H1 (cell line): ENCODE data around the gene GPR156. TPM values are rescaled to one million over a fixed set of nuclear protein-coding genes. Genes with fewer than 3 reads are reported as not detected.

Experiments used
- CTCF ChIA-PET: fragments of 300-600 bp; sonication (Branson Sonifier 250); formaldehyde crosslinking; loops from one replicate; lab custom pipeline; 2021; ENCODE audit not compliant: partially characterized antibody; lab: Charles Lee
- POLR2A ChIA-PET: fragments of 300-600 bp; sonication (Branson Sonifier 250); formaldehyde crosslinking; loops from one replicate; lab custom pipeline; 2021; ENCODE audit warnings: inconsistent platforms; ENCODE audit not compliant: partially characterized antibody; lab: Charles Lee
- DNase-seq, 2 experiments: peaks; one replicate each; pipeline versions ENCODE4 v3.0.0 to v3.0.0-alpha.2; 2010 to 2022; ENCODE audit warnings: low spot score in 2 of 2, low read depth in 1 of 2, mixed read lengths in 1 of 2
- FAIRE-seq: peaks from 2 replicates; lab custom pipeline; 2011; peaks lifted over from hg19 to GRCh38; lab: Jason Lieb, UNC
- H2AFZ ChIP-seq: 2 replicates; pipeline ENCODE4 v1.8.1; 2012; ENCODE audit warnings: low read length, inconsistent platforms
- H2AK5ac ChIP-seq: 2 replicates; pipeline ENCODE4 v1.6.1; 2013; ENCODE audit warnings: low read depth, low read length
- H2BK120ac ChIP-seq: replicated peaks from 2 replicates; pipeline ENCODE3; 2013; ENCODE audit warnings: low read depth, low read length, inconsistent platforms
- H2BK12ac ChIP-seq: 2 replicates; pipeline ENCODE4 v1.6.1; 2013; ENCODE audit warnings: low read depth, low read length
- H2BK15ac ChIP-seq: 2 replicates; pipeline ENCODE4 v1.6.1; 2013; ENCODE audit warnings: low read length
- H2BK20ac ChIP-seq: 2 replicates; pipeline ENCODE4 v1.6.1; 2013; ENCODE audit warnings: low read length
- H2BK5ac ChIP-seq: 2 replicates; pipeline ENCODE4 v1.6.1; 2013; ENCODE audit warnings: low read depth, low read length
- H3K14ac ChIP-seq: 2 replicates; pipeline ENCODE4 v1.6.1; 2013; ENCODE audit warnings: inconsistent platforms; ENCODE audit not compliant: insufficient read length
- H3K18ac ChIP-seq: 2 replicates; pipeline ENCODE4 v1.6.1; 2013; ENCODE audit warnings: low read length; ENCODE audit errors: extremely low read depth
- H3K23ac ChIP-seq: 2 replicates; pipeline ENCODE4 v1.6.1; 2013; ENCODE audit warnings: inconsistent platforms; ENCODE audit not compliant: insufficient read length
- H3K23me2 ChIP-seq: 2 replicates; pipeline ENCODE4 v1.6.1; 2013; ENCODE audit warnings: low read depth, low read length
- H3K27ac ChIP-seq: 2 replicates; pipeline ENCODE4 v1.6.1; 2011; ENCODE audit warnings: low read depth, low read length, inconsistent platforms
- H3K27me3 ChIP-seq, 4 experiments: replicated peaks in 1 of 4; 1 replicate in 1 of 4; 2 replicates in 3 of 4; pipeline versions ENCODE4 v1.6.1 to v1.8.1; 2011 to 2013; ENCODE audit warnings: low read length in 3 of 4, mild to moderate bottlenecking in 3 of 4, inconsistent platforms in 2 of 4, mixed read lengths in 2 of 4, moderate library complexity in 1 of 4; ENCODE audit not compliant: control insufficient read depth in 3 of 4, insufficient read depth in 3 of 4; ENCODE audit errors: extremely low read depth in 1 of 4
- H3K36me3 ChIP-seq, 4 experiments: 2 replicates each; pipeline versions ENCODE4 v1.6.1 to v1.8.1; 2011 to 2013; ENCODE audit warnings: mild to moderate bottlenecking in 4 of 4, low read length in 3 of 4, moderate library complexity in 2 of 4, control low read depth in 1 of 4, inconsistent platforms in 1 of 4; ENCODE audit not compliant: insufficient read depth in 4 of 4, control insufficient read depth in 2 of 4
- H3K4ac ChIP-seq: replicated peaks from 2 replicates; pipeline ENCODE3; 2013; ENCODE audit warnings: low read length, low read depth, mixed read lengths, inconsistent platforms; ENCODE audit not compliant: insufficient read length
- H3K4me1 ChIP-seq, 4 experiments: replicated peaks in 1 of 4; 1 replicate in 1 of 4; 2 replicates in 3 of 4; pipeline versions ENCODE4 v1.6.1 to v1.8.1; 2011 to 2013; ENCODE audit warnings: low read length in 3 of 4, inconsistent platforms in 2 of 4, mixed read lengths in 1 of 4; ENCODE audit not compliant: insufficient read depth in 4 of 4, control insufficient read depth in 3 of 4
- H3K4me2 ChIP-seq, 2 experiments: 2 replicates each; pipeline versions ENCODE4 v1.6.1 to v1.8.1; 2011 to 2013; ENCODE audit warnings: low read depth in 2 of 2, low read length in 2 of 2, control low read depth in 1 of 2, inconsistent platforms in 1 of 2, mild to moderate bottlenecking in 1 of 2; ENCODE audit not compliant: insufficient read depth in 1 of 2
- H3K4me3 ChIP-seq, 4 experiments: fragments of 200-600, 300-600 bp in 1 of 4; sonication (generic), shearing (Covaris generic), sonication (Bioruptor Twin) in 1 of 4; 2 replicates each; pipeline versions ENCODE4 v1.5.1 to v1.8.1; 2011 to 2016; ENCODE audit warnings: low read length in 4 of 4, low read depth in 3 of 4, control low read depth in 2 of 4, inconsistent platforms in 2 of 4, mild to moderate bottlenecking in 2 of 4, mixed read lengths in 1 of 4, moderate library complexity in 1 of 4; ENCODE audit not compliant: insufficient read depth in 2 of 4; ENCODE audit errors: extremely low read depth in 1 of 4
- H3K56ac ChIP-seq: replicated peaks from 2 replicates; pipeline ENCODE3; 2013; ENCODE audit warnings: low read depth, mild to moderate bottlenecking, mixed read lengths, low read length, inconsistent platforms; ENCODE audit not compliant: insufficient read length
- H3K79me1 ChIP-seq: 2 replicates; pipeline ENCODE4 v1.6.1; 2013; ENCODE audit warnings: low read depth, low read length, control low read depth
- H3K79me2 ChIP-seq, 2 experiments: 2 replicates each; pipeline versions ENCODE4 v1.6.1 to v1.8.1; 2012 to 2013; ENCODE audit warnings: low read length in 2 of 2, mild to moderate bottlenecking in 2 of 2, inconsistent platforms in 1 of 2; ENCODE audit not compliant: insufficient read depth in 2 of 2, control insufficient read depth in 1 of 2
- H3K9ac ChIP-seq, 4 experiments: replicated peaks in 1 of 4; 1 replicate in 1 of 4; 2 replicates in 3 of 4; pipeline versions ENCODE4 v1.6.1 to v1.8.1; 2011 to 2013; ENCODE audit warnings: low read depth in 3 of 4, low read length in 3 of 4, control low read depth in 2 of 4, mild to moderate bottlenecking in 2 of 4, moderate library complexity in 2 of 4, inconsistent platforms in 1 of 4; ENCODE audit errors: extremely low read depth in 1 of 4
- H3K9me3 ChIP-seq, 2 experiments: 2 replicates each; pipeline versions ENCODE4 v1.6.1 to v1.8.1; 2012 to 2013; ENCODE audit warnings: mild to moderate bottlenecking in 2 of 2, moderate library complexity in 2 of 2, control low read depth in 1 of 2, inconsistent platforms in 1 of 2, low read depth in 1 of 2, low read length in 1 of 2, mixed read lengths in 1 of 2; ENCODE audit not compliant: insufficient read depth in 2 of 2
- H4K20me1 ChIP-seq, 2 experiments: replicated peaks in 1 of 2; 2 replicates each; pipeline versions ENCODE3 to v1.8.1; 2011 to 2013; ENCODE audit warnings: inconsistent platforms in 2 of 2, low read length in 2 of 2, mild to moderate bottlenecking in 1 of 2; ENCODE audit not compliant: insufficient read depth in 2 of 2, control insufficient read depth in 1 of 2
- H4K5ac ChIP-seq: 2 replicates; pipeline ENCODE4 v1.6.1; 2013; ENCODE audit warnings: low read length, low read depth, mixed read lengths, inconsistent platforms; ENCODE audit not compliant: insufficient read length
- H4K8ac ChIP-seq: 2 replicates; pipeline ENCODE4 v1.8.0; 2013; ENCODE audit warnings: mild to moderate bottlenecking, moderate library complexity, low read length, inconsistent platforms; ENCODE audit not compliant: insufficient read depth; ENCODE audit errors: extremely low read depth
- H4K91ac ChIP-seq: replicated peaks from 2 replicates; pipeline ENCODE3; 2013; ENCODE audit warnings: low read length, mixed read lengths, inconsistent platforms; ENCODE audit not compliant: insufficient read length
- BACH1 ChIP-seq: IDR thresholded peaks from 2 replicates; pipeline ENCODE4 v1.6.1; 2012; ENCODE audit warnings: low read length, improper control_type of control experiment
- BCL11A ChIP-seq, 2 experiments: IDR thresholded peaks; one replicate each; pipeline ENCODE4 v1.6.1; 2011; ENCODE audit warnings: low read depth in 2 of 2, low read length in 2 of 2, mild to moderate bottlenecking in 2 of 2
- CBX5 ChIP-seq: fragments of 300-800, 300-1000 bp; sonication (generic); IDR thresholded peaks from 2 replicates; pipeline ENCODE4 v1.7.1; 2016; ENCODE audit warnings: antibody characterized with exemption, low read length, low read depth
- CHD2 ChIP-seq: IDR thresholded peaks from 2 replicates; pipeline ENCODE4 v1.6.1; 2012; ENCODE audit warnings: low read length, improper control_type of control experiment
- EZH2 ChIP-seq: fragments of 200-600 bp; sonication (generic); IDR thresholded peaks from 2 replicates; pipeline ENCODE4 v1.7.1; 2012; ENCODE audit warnings: low read depth, mild to moderate bottlenecking, moderate library complexity, low read length, inconsistent platforms; ENCODE audit not compliant: severe bottlenecking
- JUND ChIP-seq: IDR thresholded peaks from 2 replicates; pipeline ENCODE4 v1.6.1; 2011; ENCODE audit warnings: mild to moderate bottlenecking, improper control_type of control experiment, low read length
- KDM1A ChIP-seq: fragments of 200-600, 300-600 bp; sonication (generic); IDR thresholded peaks from 2 replicates; pipeline ENCODE4 v1.7.1; 2016; ENCODE audit warnings: mild to moderate bottlenecking, low read length, borderline replicate concordance
- POLR2A ChIP-seq, 2 experiments: IDR thresholded peaks; 1 replicate in 1 of 2; 2 replicates in 1 of 2; pipeline ENCODE4 v1.6.1; 2011; ENCODE audit warnings: low read depth in 2 of 2, low read length in 2 of 2, mild to moderate bottlenecking in 2 of 2; ENCODE audit errors: control extremely low read depth in 1 of 2
- POLR2AphosphoS5 ChIP-seq: IDR thresholded peaks from 2 replicates; pipeline ENCODE4 v1.6.1; 2011; ENCODE audit warnings: low read depth, low read length
- POU5F1 ChIP-seq: IDR thresholded peaks from 2 replicates; pipeline ENCODE4 v1.6.1; 2011; ENCODE audit warnings: low read depth, mild to moderate bottlenecking, low read length, moderate library complexity
- RBBP5 ChIP-seq: IDR thresholded peaks from 2 replicates; pipeline ENCODE4 v1.7.1; 2012; ENCODE audit warnings: low read depth, mild to moderate bottlenecking, inconsistent platforms, low read length, moderate library complexity, borderline replicate concordance
- SAP30 ChIP-seq: fragments of 300-600 bp; sonication (generic); IDR thresholded peaks from 2 replicates; pipeline ENCODE4 v1.7.1; 2012; ENCODE audit warnings: low read length, moderate library complexity, mild to moderate bottlenecking, inconsistent platforms; ENCODE audit not compliant: insufficient read depth, insufficient replicate concordance
- SP1 ChIP-seq: IDR thresholded peaks from 2 replicates; pipeline ENCODE4 v1.6.1; 2011; ENCODE audit warnings: low read depth, low read length
- SP2 ChIP-seq: IDR thresholded peaks from 2 replicates; pipeline ENCODE4 v1.6.1; 2012; ENCODE audit warnings: mild to moderate bottlenecking, low read length, inconsistent platforms
- WGBS, 2 experiments: shearing (Covaris generic) in 1 of 2; methylation state at CpG; one replicate each; pipeline versions ENCODE4 v1.1.6 to v1.1.7; 2013 to 2015; ENCODE audit warnings: low lambda C conversion rate in 2 of 2, mixed read lengths in 2 of 2, inconsistent platforms in 1 of 2, low coverage in 1 of 2, missing lambda C conversion rate in 1 of 2; ENCODE audit not compliant: insufficient replicate concordance in 2 of 2, insufficient coverage in 1 of 2, insufficient read length in 1 of 2; ENCODE audit errors: extremely low coverage in 1 of 2, missing lambda C conversion rate in 1 of 2; 5-methylcytosine and 5-hydroxymethylcytosine counted together
- polyA plus RNA-seq, 7 experiments: library from polyadenylated mRNA; depleted of rRNA in 3 of 7; stranded (reverse) in 5 of 7; unstranded in 2 of 7; fragments of >200 nt in 5 of 7; fragments of 200-250 nt in 2 of 7; gene quantifications; 1 replicate in 5 of 7; 2 replicates in 1 of 7; 4 replicates in 1 of 7; pipeline versions ENCODE4 v1.2.1 to v1.2.3, GENCODE V29; 2011 to 2013; ENCODE audit warnings: missing spikeins in 2 of 7, mixed read lengths in 2 of 7
- total RNA-seq: library from RNA; stranded (reverse); fragmentation: NEBNext Ultra II Directional; extraction: Animal tissue kit (Norgen Biotek cat#: 25700); gene quantifications from 2 replicates; pipeline ENCODE4 v1.2.1, GENCODE V29; 2021
- TF ChIP-seq, protein P1 (sequence below): IDR thresholded peaks from 2 replicates; pipeline ENCODE4 v1.6.1; 2011; ENCODE audit warnings: low read depth, mild to moderate bottlenecking, low read length; ENCODE audit not compliant: insufficient read depth
- TF ChIP-seq, protein P2 (sequence below): IDR thresholded peaks from 2 replicates; pipeline ENCODE4 v1.6.1; 2012; ENCODE audit warnings: inconsistent platforms

The GPR156 gene
- total and polyA plus RNA-seq, 2 of the 8 experiments (the other 6 are each of a cell fraction or from before 2014, with no cell fraction given), result 1.6 to 1.8 TPM

DNA sequence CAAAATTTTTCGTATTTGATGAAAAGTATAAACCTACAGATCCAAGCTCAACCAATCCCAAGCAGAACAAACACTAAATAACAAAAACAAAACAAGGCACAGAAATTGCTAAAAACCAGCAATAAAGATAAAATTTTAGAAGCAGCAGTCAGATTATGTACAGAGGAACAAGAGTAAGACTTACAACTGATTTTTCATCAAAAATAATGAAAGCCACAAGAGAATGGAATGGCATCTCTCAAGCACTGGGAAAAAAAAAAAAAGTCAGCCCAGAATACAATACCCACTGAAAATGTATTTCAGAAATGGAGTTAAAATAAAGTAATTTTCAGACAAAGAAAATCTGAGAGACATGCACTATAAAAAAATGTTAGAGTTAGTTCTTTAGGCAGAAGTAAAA lies 27.0 kb downstream of the GPR156 start:
- H4K5ac ChIP-seq, result no peak overlapping the region
- WGBS, 2 experiments, result 85% methylated on average over 1 of the region's 1 CpG; no CpG with 5 or more reads in 1 of the 2 experiments
- DNase-seq, result no peak
- CTCF ChIA-PET, result no interaction called here
- no peaks in the 10 kb centered on the region for H3K79me1 ChIP-seq
- H3K23me2 ChIP-seq, result no peaks in the 10 kb centered on the region
- no peak overlapping the region for H3K4me3 ChIP-seq
- no peaks in the 10 kb centered on the region for H4K20me1 ChIP-seq
- no peak overlapping the region for H2AK5ac ChIP-seq
- H3K4me1 ChIP-seq, result no peaks in the 10 kb centered on the region
- no peak overlapping the region for H3K4me2 ChIP-seq
- POLR2A ChIA-PET, result no interaction called here
- H3K27me3 ChIP-seq, result no peaks in the 10 kb centered on the region
- FAIRE-seq, result no peak
- H2AFZ ChIP-seq, result no peak overlapping the region
- H3K36me3 ChIP-seq, result no peaks in the 10 kb centered on the region
- no peak overlapping the region for H2BK120ac ChIP-seq
- peaks cover 0 to 11% of the 10 kb centered on the region in 2 experiments; a peak in 3 of 4 replicates for H3K9me3 ChIP-seq
- no peak overlapping the region for H3K23ac ChIP-seq
- no peak overlapping the region for H2BK5ac ChIP-seq
- no peak overlapping the region for H3K56ac ChIP-seq
- no peaks in the 10 kb centered on the region for H3K79me2 ChIP-seq
- H2BK20ac ChIP-seq, result no peak overlapping the region
- no peak overlapping the region for H3K4ac ChIP-seq
- no peak overlapping the region for H3K18ac ChIP-seq
- H4K91ac ChIP-seq, result no peak overlapping the region
- H3K27ac ChIP-seq, result no peak overlapping the region
- H4K8ac ChIP-seq, result no peak overlapping the region
- no peak overlapping the region for H2BK12ac ChIP-seq
- H2BK15ac ChIP-seq, result no peak overlapping the region
- H3K14ac ChIP-seq, result no peak overlapping the region
- no peak overlapping the region for H3K9ac ChIP-seq
- TF ChIP-seq SP2, result no peak
- TF ChIP-seq BACH1, result no peak
- no peak for TF ChIP-seq JUND
- no peak for TF ChIP-seq CBX5
- no peak for TF ChIP-seq SAP30
- TF ChIP-seq KDM1A, result no peak
- TF ChIP-seq EZH2, result no peak
- no peak for TF ChIP-seq POLR2A (IDR thresholded peaks at IDR 0.05; ENCODE audit: control extremely low read depth in 1 of 2, low read depth in 2 of 2, low read length in 2 of 2)
- TF ChIP-seq, protein P1, sequence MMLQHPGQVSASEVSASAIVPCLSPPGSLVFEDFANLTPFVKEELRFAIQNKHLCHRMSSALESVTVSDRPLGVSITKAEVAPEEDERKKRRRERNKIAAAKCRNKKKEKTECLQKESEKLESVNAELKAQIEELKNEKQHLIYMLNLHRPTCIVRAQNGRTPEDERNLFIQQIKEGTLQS, result no peak
- no peak for TF ChIP-seq POLR2AphosphoS5
- no peak for TF ChIP-seq CHD2
- no peak for TF ChIP-seq RBBP5
- TF ChIP-seq, protein P2, sequence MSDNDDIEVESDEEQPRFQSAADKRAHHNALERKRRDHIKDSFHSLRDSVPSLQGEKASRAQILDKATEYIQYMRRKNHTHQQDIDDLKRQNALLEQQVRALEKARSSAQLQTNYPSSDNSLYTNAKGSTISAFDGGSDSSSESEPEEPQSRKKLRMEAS, result no peak
- no peak for TF ChIP-seq SP1
- TF ChIP-seq POU5F1, result no peak
- TF ChIP-seq BCL11A (IDR thresholded peaks at IDR 0.05; ENCODE audit: low read depth in 2 of 2, low read length in 2 of 2), result no peak
